MG63 (cell line): Measurements from ENCODE around the gene MICU1. TPM values are rescaled to one million over a fixed set of nuclear protein-coding genes. Genes with fewer than 3 reads are reported as not detected.
A peak's percentile ranks its signal among the peaks of the same experiment; 100 is the strongest.
"Not testable (repeated sequence)": the region's sequence is repeated elsewhere in the genome, so short reads cannot be mapped to it uniquely, and the experiment has no call there.

ENCODE experiments used
- DNase-seq: peaks from one replicate; pipeline ENCODE4 v3.0.0-alpha.2; 2020
- H3K27me3 ChIP-seq: fragments of 250-450 bp; sonication (Bioruptor Pico); 2 replicates; pipeline ENCODE4 v1.5.1; 2020; ENCODE audit warnings: mild to moderate bottlenecking, moderate library complexity
- H3K36me3 ChIP-seq: fragments of 250-450 bp; sonication (Bioruptor Pico); 2 replicates; pipeline ENCODE4 v1.5.1; 2020; ENCODE audit warnings: mild to moderate bottlenecking, moderate library complexity
- H3K4me3 ChIP-seq: fragments of 250-450 bp; sonication (Bioruptor Pico); 2 replicates; pipeline ENCODE4 v1.5.1; 2020; ENCODE audit warnings: mild to moderate bottlenecking, moderate library complexity
- H3K9me3 ChIP-seq: fragments of 250-450 bp; sonication (Bioruptor Pico); 2 replicates; pipeline ENCODE4 v1.5.1; 2020; ENCODE audit warnings: mild to moderate bottlenecking, moderate library complexity
- total RNA-seq: library from RNA; depleted of rRNA; stranded (reverse); fragments of >200 nt; shearing (Covaris generic); gene quantifications from 2 replicates; pipeline ENCODE4 v1.2.3, GENCODE V29; 2014; ENCODE audit warnings: low replicate concordance

The MICU1 gene
- total RNA-seq, 1 experiment from 2014 or later: 35.1 TPM

- H3K9me3 ChIP-seq: no peaks in the 10 kb centered on the region
- no peaks in the 10 kb centered on the region for H3K36me3 ChIP-seq
- DNase-seq: no peak
- H3K4me3 ChIP-seq: no peak overlapping the region
- no peaks in the 10 kb centered on the region for H3K27me3 ChIP-seq
These were observed 297.1 kb downstream of the MICU1 start for GRCh38 chr10:72328829-72329204.

GRCh38 chr10:72328045-72328828 is 297.6 kb downstream of the MICU1 start:
- H3K27me3 ChIP-seq: no peaks in the 10 kb centered on the region
- H3K4me3 ChIP-seq: no peak overlapping the region
- DNase-seq: peak; percentile 68
- H3K9me3 ChIP-seq: no peaks in the 10 kb centered on the region
- H3K36me3 ChIP-seq: no peaks in the 10 kb centered on the region

- not testable (repeated sequence) for H3K4me3 ChIP-seq, H3K27me3 ChIP-seq, H3K9me3 ChIP-seq, H3K36me3 ChIP-seq, DNase-seq
These were observed 298.9 kb downstream of the MICU1 start for GRCh38 chr10:72326665-72327603.

GRCh38 chr10:72325243-72326175 is 300.4 kb downstream of the MICU1 start:
- not testable (repeated sequence) for H3K4me3 ChIP-seq, H3K36me3 ChIP-seq, H3K9me3 ChIP-seq, H3K27me3 ChIP-seq
- DNase-seq: peak; percentile 62

GRCh38 chr10:72323771-72324191 is 302.1 kb downstream of the MICU1 start:
- no peaks in the 10 kb centered on the region for H3K36me3 ChIP-seq
- no peak overlapping the region for H3K4me3 ChIP-seq
- no peaks in the 10 kb centered on the region for H3K27me3 ChIP-seq
- no peak for DNase-seq
- no peaks in the 10 kb centered on the region for H3K9me3 ChIP-seq

- no peaks in the 10 kb centered on the region for H3K27me3 ChIP-seq
- DNase-seq: no peak
- no peaks in the 10 kb centered on the region for H3K36me3 ChIP-seq
- H3K9me3 ChIP-seq: no peaks in the 10 kb centered on the region
- no peak overlapping the region for H3K4me3 ChIP-seq
These were observed 302.6 kb downstream of the MICU1 start for GRCh38 chr10:72323108-72323749.

- H3K4me3 ChIP-seq: no peak overlapping the region
- no peaks in the 10 kb centered on the region for H3K9me3 ChIP-seq
- H3K36me3 ChIP-seq: no peaks in the 10 kb centered on the region
- no peaks in the 10 kb centered on the region for H3K27me3 ChIP-seq
- DNase-seq: no peak
These were observed 303.4 kb downstream of the MICU1 start for GRCh38 chr10:72322280-72323058.

- no peaks in the 10 kb centered on the region for H3K36me3 ChIP-seq
- H3K27me3 ChIP-seq: no peaks in the 10 kb centered on the region
- DNase-seq: peak; percentile 34
- H3K9me3 ChIP-seq: no peaks in the 10 kb centered on the region
- H3K4me3 ChIP-seq: no peak overlapping the region
These were observed 303.9 kb downstream of the MICU1 start for GRCh38 chr10:72322030-72322279.

GRCh38 chr10:72321248-72322029 is 304.4 kb downstream of the MICU1 start:
- H3K4me3 ChIP-seq: no peak overlapping the region
- H3K9me3 ChIP-seq: no peaks in the 10 kb centered on the region

GRCh38 chr10:72320676-72321247 is 305.1 kb downstream of the MICU1 start:
- Histone ChIP-seq H3K9me3 (no peaks in the 10 kb centered on the region), H3K4me3 (no peak overlapping the region), H3K27me3 (no peaks in the 10 kb centered on the region), H3K36me3 (no peaks in the 10 kb centered on the region)
- peak; percentile 97 for DNase-seq

More at GRCh38 chr10:72321248-72322029, 304.4 kb downstream of the MICU1 start:
- DNase-seq: no peak
- H3K36me3 ChIP-seq: no peaks in the 10 kb centered on the region
- no peaks in the 10 kb centered on the region for H3K27me3 ChIP-seq

GRCh38 chr10:72319416-72320254 is 306.2 kb downstream of the MICU1 start:
- Histone ChIP-seq H3K4me3 (peak overlapping the region; percentile 39), H3K9me3 (no peaks in the 10 kb centered on the region), H3K36me3 (no peaks in the 10 kb centered on the region), H3K27me3 (no peaks in the 10 kb centered on the region)
- DNase-seq: peak; percentile 94

- H3K4me3 ChIP-seq: peak overlapping the region; percentile 39
- H3K9me3 ChIP-seq: no peaks in the 10 kb centered on the region
- no peaks in the 10 kb centered on the region for H3K36me3 ChIP-seq
- DNase-seq: no peak
- H3K27me3 ChIP-seq: no peaks in the 10 kb centered on the region
These were observed 307.2 kb downstream of the MICU1 start for GRCh38 chr10:72318418-72319262.
